NCI-H524 (cell line): ENCODE results near the gene ICA1.

Source experiments
- DNase-seq, 2 experiments: peaks; one replicate each; lab custom pipeline; 2025; lab: John Stamatoyannopoulos, UW

ICA1 gene

GRCh38 chr7:8160779-8161345, 101.1 kb downstream of the ICA1 start:
- no peak for DNase-seq

- no peak for DNase-seq
Measured at GRCh38 chr7:8160250-8160649, 101.7 kb downstream of the ICA1 start.

- no peak for DNase-seq
Measured at GRCh38 chr7:8159595-8159994, 102.4 kb downstream of the ICA1 start.

- no peak for DNase-seq
Measured at GRCh38 chr7:8157296-8157695, 104.7 kb downstream of the ICA1 start.

- no peak for DNase-seq
Measured at GRCh38 chr7:8155836-8156235, 106.1 kb downstream of the ICA1 start.

GRCh38 chr7:8154272-8154671, 107.7 kb downstream of the ICA1 start:
- DNase-seq = no peak

GRCh38 chr7:8152489-8153192, 109.3 kb downstream of the ICA1 start:
- no peak for DNase-seq

GRCh38 chr7:8151161-8151725, 110.7 kb downstream of the ICA1 start:
- no peak for DNase-seq

GRCh38 chr7:8149222-8149621, 112.7 kb downstream of the ICA1 start:
- DNase-seq = no peak

- DNase-seq = no peak
Measured at GRCh38 chr7:8147760-8148463, 114.1 kb downstream of the ICA1 start.

- DNase-seq = no peak
Measured at GRCh38 chr7:8146788-8147413, 115.1 kb downstream of the ICA1 start.

GRCh38 chr7:8146106-8146787, 115.7 kb downstream of the ICA1 start:
- no peak for DNase-seq

GRCh38 chr7:8144856-8145255, 117.1 kb downstream of the ICA1 start:
- DNase-seq = no peak

GRCh38 chr7:8143151-8143874, 118.7 kb downstream of the ICA1 start:
- DNase-seq = no peak

GRCh38 chr7:8142477-8142876, 119.5 kb downstream of the ICA1 start:
- no peak for DNase-seq

- DNase-seq = no peak
Measured at GRCh38 chr7:8141070-8141469, 120.9 kb downstream of the ICA1 start.

- DNase-seq = no peak
Measured at GRCh38 chr7:8136051-8136730, 125.8 kb downstream of the ICA1 start.

- DNase-seq = no peak
Measured at GRCh38 chr7:8135417-8135816, 126.5 kb downstream of the ICA1 start.

- no peak for DNase-seq
Measured at GRCh38 chr7:8134089-8134733, 127.8 kb downstream of the ICA1 start.

- DNase-seq = no peak
Measured at GRCh38 chr7:8133188-8133848, 128.6 kb downstream of the ICA1 start.
